Activated CD4-positive, alpha-beta memory T cell treated with anti-CD3 and anti-CD28 coated beads, Interleukin-2, amount 10 ng/mL, durations not matched to agents 7 days and 5 days (primary cell): ENCODE data around the gene NUDT4. TPM values are rescaled to one million over a fixed set of nuclear protein-coding genes. Genes with fewer than 3 reads are reported as not detected.
A peak's percentile ranks its signal among the peaks of the same experiment; 100 is the strongest.
"Not testable (repeated sequence)": the region's sequence is repeated elsewhere in the genome, so short reads cannot be mapped to it uniquely, and the experiment has no call there.

Source experiments
- CTCF ChIA-PET: fragments of 350-600 bp; sonication (Branson Sonifier 250); formaldehyde crosslinking; loops from one replicate; lab custom pipeline; 2021; ENCODE audit warnings: antibody characterized with exemption, inconsistent platforms; lab: Charles Lee
- POLR2A ChIA-PET: fragments of 350-600 bp; sonication (Branson Sonifier 250); formaldehyde crosslinking; loops from one replicate; lab custom pipeline; 2021; ENCODE audit warnings: antibody characterized with exemption; lab: Charles Lee
- DNase-seq: peaks from one replicate; pipeline ENCODE4 v3.0.0-alpha.2; 2020
- H3K27ac Mint-ChIP-seq: one replicate; pipeline ENCODE4 v1.8.0; 2021; ENCODE audit warnings: mild to moderate bottlenecking, mixed read lengths
- H3K27me3 Mint-ChIP-seq: one replicate; pipeline ENCODE4 v1.8.0; 2021; ENCODE audit warnings: mixed read lengths
- H3K36me3 Mint-ChIP-seq: one replicate; pipeline ENCODE4 v1.8.0; 2021; ENCODE audit warnings: low read depth, mixed read lengths
- H3K4me1 Mint-ChIP-seq: one replicate; pipeline ENCODE4 v1.8.0; 2021; ENCODE audit warnings: mixed read lengths
- H3K4me3 Mint-ChIP-seq: one replicate; pipeline ENCODE4 v1.8.0; 2021; ENCODE audit warnings: mild to moderate bottlenecking, mixed read lengths
- H3K9me3 Mint-ChIP-seq: one replicate; pipeline ENCODE4 v1.8.0; 2021; ENCODE audit warnings: mixed read lengths
- total RNA-seq, 2 experiments: library from RNA; stranded (reverse); gene quantifications; one replicate each; pipeline ENCODE4 v1.2.3, GENCODE V29; 2021

The NUDT4 gene
- total RNA-seq, 2 experiments from 2014 or later, result 44.2 to 47.3 TPM

DNA sequence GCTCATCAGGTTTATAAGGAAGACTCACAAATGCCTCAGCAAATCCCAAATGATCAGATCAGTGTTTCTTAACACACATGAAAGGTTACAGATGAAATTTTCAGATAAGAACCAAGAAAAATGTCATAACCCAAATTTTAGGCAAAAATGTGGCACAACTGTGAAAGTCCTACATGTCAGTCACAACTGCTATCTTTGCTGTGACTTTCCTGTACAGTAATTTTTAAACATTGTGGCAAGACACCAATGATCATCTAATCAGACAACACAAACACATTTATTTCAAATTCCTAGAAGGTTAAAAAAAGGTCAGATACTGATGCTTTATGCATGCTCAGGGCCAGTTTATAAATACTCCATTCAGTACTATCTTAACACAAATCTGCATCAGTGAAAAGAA lies 31.1 kb downstream of the NUDT4 start:
- Mint-ChIP-seq H3K9me3 (no peaks in the 10 kb centered on the region), H3K27me3 (no peaks in the 10 kb centered on the region), H3K4me3 (no peak overlapping the region), H3K36me3 (peaks cover 76% of the 10 kb centered on the region), H3K27ac (no peak overlapping the region), H3K4me1 (peaks cover 43% of the 10 kb centered on the region)
- ChIA-PET POLR2A (interaction anchor here (0.7 kb wide), 1 partner anchor 73 kb away, joined by 3 read pairs; no protein-coding TSS in a partner anchor), CTCF (interaction anchor here (0.7 to 2.6 kb wide), 5 partner anchors 9 to 693 kb away, joined by 4 to 13 read pairs (median 5); no protein-coding TSS in a partner anchor)
- DNase-seq, result no peak

DNA sequence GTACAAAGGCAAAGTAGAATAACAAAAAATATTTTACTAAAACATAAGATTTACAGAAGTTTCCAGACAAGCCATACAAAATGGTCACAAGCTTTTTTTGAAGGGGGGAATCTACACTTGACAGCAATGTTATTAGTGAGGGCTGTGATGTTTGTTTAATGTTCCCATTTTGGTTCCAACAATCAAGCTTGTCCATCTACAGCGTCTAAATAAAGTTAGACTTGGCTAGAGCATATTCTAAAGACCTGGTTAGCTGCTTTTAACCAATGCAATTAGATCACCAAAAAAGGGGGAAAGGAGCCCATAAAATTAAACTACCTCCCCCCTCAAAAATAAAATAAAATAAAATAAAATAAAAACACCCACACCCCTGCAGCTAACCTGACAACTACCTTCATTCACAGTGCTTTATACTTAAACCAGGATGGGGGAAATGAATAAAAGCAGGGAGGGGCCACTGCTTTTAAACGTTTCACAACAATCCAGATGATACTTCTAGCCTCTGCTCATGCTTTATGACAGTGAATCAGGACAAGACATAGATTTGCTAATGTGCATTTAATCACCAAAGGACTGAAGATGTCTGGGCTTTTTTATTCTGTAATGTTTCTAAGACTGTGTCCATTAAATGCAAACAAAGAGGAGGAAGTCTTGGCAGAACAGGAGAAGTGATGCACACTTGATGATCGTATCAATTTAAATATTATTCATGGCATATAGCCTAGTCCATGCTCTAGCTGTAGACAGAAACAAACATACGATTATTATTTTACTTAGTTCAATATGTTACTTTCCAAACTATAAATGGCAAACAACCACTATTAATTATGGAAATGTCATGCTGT lies 31.8 kb downstream of the NUDT4 start:
- H3K4me3 Mint-ChIP-seq, DNase-seq, H3K9me3 Mint-ChIP-seq, H3K27ac Mint-ChIP-seq, H3K27me3 Mint-ChIP-seq: not testable (repeated sequence)
- H3K36me3 Mint-ChIP-seq, result peaks cover 74% of the 10 kb centered on the region
- H3K4me1 Mint-ChIP-seq, result peaks cover 46% of the 10 kb centered on the region
- CTCF ChIA-PET, result interaction anchor here (0.7 to 2.6 kb wide), 4 partner anchors 10 to 692 kb away, joined by 4 to 13 read pairs (median 6); no protein-coding TSS in a partner anchor
- POLR2A ChIA-PET, result interaction anchor here (0.7 kb wide), 1 partner anchor 72 kb away, joined by 3 read pairs; no protein-coding TSS in a partner anchor

DNA sequence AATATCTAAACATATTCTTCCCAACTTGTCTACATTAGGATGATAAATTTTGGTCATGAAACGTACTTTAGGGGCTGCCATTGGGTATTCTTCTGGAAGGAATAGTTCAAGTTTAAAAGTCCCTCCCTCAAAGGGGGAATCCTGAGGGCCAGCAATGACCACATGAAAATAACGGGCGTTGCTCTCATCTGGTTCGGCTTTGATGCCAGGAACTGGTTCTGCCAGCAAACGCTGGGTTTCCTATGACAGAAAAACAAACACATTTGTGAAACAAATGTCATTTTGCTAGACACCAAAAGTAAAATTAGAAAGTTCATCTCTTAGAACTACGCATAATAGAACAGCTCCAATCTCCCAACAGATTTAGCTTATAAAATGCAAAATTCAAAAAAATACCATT lies 33.3 kb downstream of the NUDT4 start:
- not testable (repeated sequence) for H3K27ac Mint-ChIP-seq
- POLR2A ChIA-PET, result interaction anchor here (0.8 to 0.9 kb wide), 2 partner anchors 30 to 31 kb away, joined by 3 to 4 read pairs; partner anchors contain the start of gene UBE2N

DNA sequence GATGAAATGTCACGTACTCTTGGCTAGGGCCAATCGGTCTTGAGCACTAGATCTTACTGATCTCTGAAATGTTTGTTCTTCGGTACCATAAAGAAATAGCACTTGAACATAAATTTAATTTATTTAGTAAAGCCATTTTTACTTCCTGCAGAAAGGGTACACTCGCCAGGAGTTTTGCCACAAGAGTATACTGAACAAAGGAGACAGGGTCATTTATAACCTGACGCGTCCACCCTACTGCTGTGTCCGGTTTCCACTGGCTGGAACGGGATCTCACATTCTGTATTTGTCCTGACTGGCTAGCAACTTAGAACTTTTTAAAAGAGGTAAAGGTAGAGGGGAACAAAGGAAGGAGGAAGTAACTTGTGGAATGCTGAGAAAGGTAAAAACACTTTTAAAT lies 34.7 kb downstream of the NUDT4 start:
- DNase-seq, POLR2A ChIA-PET, H3K4me3 Mint-ChIP-seq, H3K9me3 Mint-ChIP-seq, H3K27me3 Mint-ChIP-seq, CTCF ChIA-PET, H3K27ac Mint-ChIP-seq: not testable (repeated sequence)
- H3K36me3 Mint-ChIP-seq, result peaks cover 63% of the 10 kb centered on the region
- peaks cover 73% of the 10 kb centered on the region for H3K4me1 Mint-ChIP-seq

More for the DNA sequence above, 33.3 kb downstream of the NUDT4 start:
- DNase-seq, H3K27me3 Mint-ChIP-seq, H3K4me3 Mint-ChIP-seq, H3K9me3 Mint-ChIP-seq: not testable (repeated sequence)
- Mint-ChIP-seq H3K4me1 (peaks cover 60% of the 10 kb centered on the region), H3K36me3 (peaks cover 74% of the 10 kb centered on the region)
- CTCF ChIA-PET, result interaction anchor here (0.8 to 1.5 kb wide), 2 partner anchors 9 to 691 kb away, joined by 3 to 7 read pairs; no protein-coding TSS in a partner anchor

DNA sequence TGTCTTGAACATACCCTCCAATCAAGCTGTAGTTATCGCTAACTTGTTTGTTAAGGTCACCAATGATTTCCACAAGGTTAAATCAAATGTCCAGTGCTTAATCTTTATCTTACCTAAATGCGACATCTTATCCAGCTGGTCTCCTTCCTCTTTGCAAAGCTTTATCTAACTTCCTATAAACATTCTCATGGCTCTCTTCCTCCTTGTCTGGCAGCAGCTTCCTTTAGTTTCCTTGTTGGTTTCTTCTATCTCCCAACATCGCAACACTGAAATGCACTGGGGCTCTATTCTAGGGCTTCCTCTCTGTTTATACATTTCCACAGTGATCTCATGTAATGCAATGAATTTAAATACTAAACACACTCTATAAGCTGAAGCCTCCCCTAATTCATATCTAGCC lies 35.3 kb downstream of the NUDT4 start:
- H3K27me3 Mint-ChIP-seq, result no peaks in the 10 kb centered on the region
- peaks cover 77% of the 10 kb centered on the region for H3K4me1 Mint-ChIP-seq
- peaks cover 58% of the 10 kb centered on the region for H3K36me3 Mint-ChIP-seq
- POLR2A ChIA-PET, result no interaction called here
- no peak overlapping the region for H3K27ac Mint-ChIP-seq
- no peaks in the 10 kb centered on the region for H3K9me3 Mint-ChIP-seq
- no peak for DNase-seq
- no peak overlapping the region for H3K4me3 Mint-ChIP-seq
- CTCF ChIA-PET, result interaction anchor here (0.5 to 3.2 kb wide), 2 partner anchors 16 to 1010 kb away, joined by 3 to 9 read pairs; no protein-coding TSS in a partner anchor

DNA sequence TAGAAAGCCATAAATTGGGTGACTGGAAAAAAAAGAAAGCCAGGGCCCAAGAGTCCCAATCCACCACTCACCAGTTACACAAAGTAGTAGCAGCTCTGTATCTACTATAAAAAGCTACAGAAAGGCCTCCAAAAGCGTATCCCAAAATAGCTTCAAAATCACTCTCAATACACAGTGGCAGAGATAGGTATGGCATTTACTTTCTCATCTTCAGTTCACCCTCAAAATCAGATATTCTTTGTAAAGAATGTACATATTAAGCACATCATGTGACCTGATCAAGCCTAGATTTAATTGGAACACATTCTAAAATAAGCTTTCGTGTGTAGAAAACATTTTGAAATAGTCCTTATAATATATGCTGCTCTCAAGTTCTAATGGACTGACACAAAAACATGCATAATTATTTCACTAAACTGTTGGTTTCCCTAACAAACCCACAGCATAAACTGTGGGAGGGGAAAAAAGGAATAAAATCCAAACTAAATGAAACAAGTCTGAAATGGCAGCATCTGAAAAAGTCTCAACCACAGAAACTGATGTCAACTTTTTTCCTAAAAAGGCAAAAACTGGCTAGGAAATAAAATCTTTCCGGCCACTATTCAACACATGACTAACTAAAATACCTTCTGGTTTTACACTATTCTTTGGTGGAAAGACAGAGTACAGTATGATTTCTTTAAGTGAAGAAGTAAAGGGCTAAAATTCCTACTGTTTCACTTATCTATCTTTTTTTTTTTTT lies 38.2 kb downstream of the NUDT4 start:
- peak overlapping the region; percentile 70 for H3K27ac Mint-ChIP-seq
- H3K36me3 Mint-ChIP-seq, result peaks cover 36% of the 10 kb centered on the region
- CTCF ChIA-PET, result interaction anchor here (0.6 to 3.2 kb wide), 2 partner anchors 19 to 424 kb away, joined by 3 to 9 read pairs; no protein-coding TSS in a partner anchor
- H3K4me1 Mint-ChIP-seq, result peaks cover 79% of the 10 kb centered on the region
- POLR2A ChIA-PET, result interaction anchor here (1.5 to 2.1 kb wide), 4 partner anchors 12 to 35 kb away, joined by 3 to 11 read pairs (median 6); no protein-coding TSS in a partner anchor
- H3K9me3 Mint-ChIP-seq, result no peaks in the 10 kb centered on the region
- H3K27me3 Mint-ChIP-seq, result no peaks in the 10 kb centered on the region
- DNase-seq, result no peak
- peak overlapping the region; percentile 41 for H3K4me3 Mint-ChIP-seq

DNA sequence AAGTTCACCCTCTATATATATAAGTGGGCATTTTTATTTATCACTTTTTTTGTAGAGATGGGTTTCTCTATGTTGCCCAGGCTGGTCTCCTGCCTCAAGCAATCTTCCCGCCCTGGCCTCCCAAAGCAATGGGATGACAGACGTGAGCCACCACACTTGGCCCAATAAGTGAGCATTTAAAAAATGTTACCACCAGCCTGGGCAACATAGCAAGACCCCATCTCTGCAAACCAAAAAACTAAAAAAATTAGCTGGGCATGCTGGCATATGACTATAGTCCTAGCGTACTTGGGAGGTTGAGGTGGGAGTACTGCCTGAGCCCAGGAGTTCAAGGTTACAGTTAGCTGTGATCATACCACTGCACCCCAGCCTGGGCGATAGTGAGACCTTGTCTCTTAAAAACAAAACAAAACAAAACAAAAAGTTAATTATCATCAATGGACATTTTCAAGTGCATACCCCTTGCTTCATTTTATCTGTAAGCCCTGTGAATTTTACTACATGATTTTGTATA lies 40.3 kb downstream of the NUDT4 start:
- Mint-ChIP-seq H3K4me1 (peaks cover 82% of the 10 kb centered on the region), H3K27ac (no peak overlapping the region), H3K36me3 (peaks cover 20% of the 10 kb centered on the region), H3K27me3 (no peaks in the 10 kb centered on the region), H3K4me3 (no peak overlapping the region), H3K9me3 (no peaks in the 10 kb centered on the region)
- ChIA-PET POLR2A (no interaction called here), CTCF (interaction anchor here (0.9 to 3.3 kb wide), 5 partner anchors 10 to 684 kb away, joined by 4 to 26 read pairs (median 5); no protein-coding TSS in a partner anchor)
- no peak for DNase-seq

DNA sequence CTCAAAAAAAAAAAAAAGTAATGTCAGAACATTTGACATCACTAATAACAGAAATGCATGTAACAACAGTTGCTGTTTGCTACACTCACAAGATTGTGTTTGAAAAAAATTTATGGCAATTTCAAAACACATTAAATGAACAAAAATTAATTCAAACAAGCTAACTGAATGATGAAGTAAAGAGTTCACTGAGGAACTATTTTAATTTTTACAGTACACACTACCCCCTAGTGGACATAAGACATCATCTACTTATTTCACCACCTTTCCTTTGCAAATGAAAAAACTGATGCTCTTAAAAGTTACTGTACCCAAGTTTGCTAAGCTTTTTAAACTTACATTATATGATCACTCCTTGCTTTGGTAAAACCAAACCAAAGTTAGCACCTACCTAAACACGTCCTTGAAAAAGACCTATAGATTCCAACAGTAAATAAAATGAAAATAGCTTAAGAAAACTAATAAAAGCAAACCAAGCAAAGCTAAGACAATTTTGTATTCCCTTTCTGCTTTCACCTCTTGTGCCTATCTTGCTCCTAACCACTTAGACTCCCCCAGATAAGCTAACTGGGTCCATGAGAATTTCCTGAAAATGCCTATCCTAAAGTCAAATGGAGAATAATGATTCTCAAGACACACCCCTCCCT lies 41.8 kb downstream of the NUDT4 start:
- H3K27ac Mint-ChIP-seq, result no peak overlapping the region
- POLR2A ChIA-PET, result interaction anchor here (0.6 to 2.3 kb wide), 7 partner anchors 14 to 683 kb away, joined by 3 to 12 read pairs (median 6); partner anchors contain the start of gene UBE2N
- DNase-seq, result no peak

DNA sequence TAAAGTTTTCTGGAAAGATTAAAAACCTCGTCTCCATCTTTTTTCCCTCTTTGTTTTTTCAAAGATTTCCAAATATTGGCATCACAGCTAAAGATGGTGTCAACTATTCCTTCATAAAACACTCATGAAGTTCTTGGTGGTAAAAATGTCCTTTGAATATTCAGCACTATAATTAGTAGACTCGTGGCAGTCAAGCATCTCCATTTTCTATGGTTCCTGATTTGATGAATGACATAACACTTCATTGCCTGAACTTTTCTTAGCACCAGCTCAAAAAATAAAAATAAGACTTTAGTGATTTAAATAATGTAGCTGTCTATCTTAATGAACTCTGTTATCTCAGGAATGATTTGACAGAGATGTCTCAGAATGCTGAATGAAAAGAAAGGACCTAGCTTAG lies 44.3 kb downstream of the NUDT4 start:
- CTCF ChIA-PET, result interaction anchor here (1.6 to 1.8 kb wide), 2 partner anchors 20 to 434 kb away, joined by 4 read pairs; partner anchors contain the start of gene UBE2N
- POLR2A ChIA-PET, result interaction anchor here (2.3 to 3.1 kb wide), 2 partner anchors 15 to 20 kb away, joined by 6 to 11 read pairs; partner anchors contain the start of gene UBE2N
- Mint-ChIP-seq H3K4me1 (peaks cover 80% of the 10 kb centered on the region), H3K27ac (no peak overlapping the region), H3K4me3 (no peak overlapping the region), H3K9me3 (no peaks in the 10 kb centered on the region), H3K36me3 (peaks cover 7% of the 10 kb centered on the region), H3K27me3 (no peaks in the 10 kb centered on the region)
- DNase-seq, result no peak

More for the DNA sequence above, 41.8 kb downstream of the NUDT4 start:
- peaks cover 83% of the 10 kb centered on the region for H3K4me1 Mint-ChIP-seq
- no peaks in the 10 kb centered on the region for H3K27me3 Mint-ChIP-seq
- CTCF ChIA-PET, result interaction anchor here (0.6 to 3.3 kb wide), 39 partner anchors 8 to 1017 kb away, joined by 3 to 41 read pairs (median 4); partner anchors contain the start of genes EEA1 and MRPL42
- H3K4me3 Mint-ChIP-seq, result no peak overlapping the region
- H3K9me3 Mint-ChIP-seq, result no peaks in the 10 kb centered on the region
- H3K36me3 Mint-ChIP-seq, result peaks cover 14% of the 10 kb centered on the region

DNA sequence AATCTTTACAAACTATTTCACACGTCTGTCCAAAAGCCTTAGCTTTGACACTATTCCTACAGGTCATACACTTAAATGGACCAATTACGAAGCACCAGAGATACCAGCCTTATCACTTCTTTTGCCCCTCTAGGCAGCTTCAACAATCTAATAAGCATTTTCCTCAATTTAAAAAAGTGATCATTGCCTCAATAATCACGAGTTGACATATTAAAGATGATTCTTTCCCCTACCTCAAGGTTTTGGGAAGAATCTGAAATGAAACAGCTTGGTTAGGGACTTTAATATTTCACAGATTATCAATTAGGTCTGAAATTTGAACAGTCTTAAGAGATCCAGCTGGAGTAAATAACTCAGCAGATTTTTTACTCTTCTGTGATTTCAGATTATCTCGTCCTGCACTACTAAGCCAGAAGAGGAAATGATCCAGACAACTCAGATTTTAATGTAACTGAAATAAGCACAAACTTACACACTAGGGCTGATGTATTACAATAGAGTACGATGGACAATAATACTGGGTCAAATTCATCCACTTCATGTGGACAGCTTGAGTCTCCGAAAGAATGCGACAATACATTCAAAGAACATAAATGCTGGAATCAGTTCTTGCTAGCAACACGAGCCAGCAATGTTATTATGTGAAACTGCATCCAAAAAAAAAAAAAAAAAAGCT lies 48.1 kb downstream of the NUDT4 start:
- no peaks in the 10 kb centered on the region for H3K27me3 Mint-ChIP-seq
- POLR2A ChIA-PET, result interaction anchor here (1.7 to 2.3 kb wide), 4 partner anchors 9 to 16 kb away, joined by 5 to 10 read pairs (median 6); partner anchors contain the start of gene UBE2N
- no peak overlapping the region for H3K4me3 Mint-ChIP-seq
- CTCF ChIA-PET, result interaction anchor here (0.7 to 2.0 kb wide), 3 partner anchors 11 to 676 kb away, joined by 4 to 5 read pairs (median 4); no protein-coding TSS in a partner anchor
- no peaks in the 10 kb centered on the region for H3K9me3 Mint-ChIP-seq
- DNase-seq, result no peak
- H3K4me1 Mint-ChIP-seq, result peaks cover 76% of the 10 kb centered on the region
- no peak overlapping the region for H3K27ac Mint-ChIP-seq
- H3K36me3 Mint-ChIP-seq, result peaks cover 14% of the 10 kb centered on the region

DNA sequence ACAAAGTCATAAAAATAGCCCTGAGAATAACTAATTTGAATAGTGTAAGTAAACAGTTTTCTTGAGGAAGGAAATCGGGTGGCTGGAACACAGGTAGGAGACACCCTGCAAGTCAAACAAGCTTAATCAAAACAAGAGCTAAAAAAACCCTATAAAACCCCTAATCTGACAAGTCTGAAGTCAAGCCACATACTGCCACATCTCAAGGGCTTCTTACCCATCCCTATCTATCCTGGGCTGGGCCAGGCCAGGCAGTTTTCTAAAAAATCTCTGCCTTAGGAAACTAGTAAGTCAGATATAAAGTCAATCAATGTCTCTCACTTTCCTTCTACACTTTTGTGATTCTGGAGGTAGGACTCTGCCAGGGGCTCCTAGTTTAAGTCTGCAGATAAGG lies 48.7 kb downstream of the NUDT4 start:
- Mint-ChIP-seq H3K4me3 (no peak overlapping the region), H3K36me3 (peaks cover 17% of the 10 kb centered on the region), H3K27ac (no peak overlapping the region), H3K9me3 (no peaks in the 10 kb centered on the region), H3K27me3 (no peaks in the 10 kb centered on the region), H3K4me1 (peaks cover 76% of the 10 kb centered on the region)
- ChIA-PET POLR2A (interaction anchor here (2.0 to 2.3 kb wide), 2 partner anchors 10 to 16 kb away, joined by 6 to 10 read pairs; partner anchors contain the start of gene UBE2N), CTCF (interaction anchor here (0.7 to 2.0 kb wide), 4 partner anchors 10 to 675 kb away, joined by 3 to 5 read pairs (median 4); no protein-coding TSS in a partner anchor)
- no peak for DNase-seq
